Measurements from ENCODE around the gene TMEM74B. TPM values are rescaled to one million over a fixed set of nuclear protein-coding genes. Genes with fewer than 3 reads are reported as not detected.

Gene TMEM74B
- total and polyA plus RNA-seq, 12 donors: 1.5 to 17.5 (median 2.4) TPM

- DNase-seq (no peak), ATAC-seq (peak in 4 of 8 donors; percentile 22 to 53 (median 34))
- H3K36me3 ChIP-seq: no peaks in the 10 kb centered on the region
- H3K27ac ChIP-seq: peak overlapping the region in 6 of 10 donors; percentile 20 to 62 (median 36)
- TF ChIP-seq CTCF (IDR thresholded peaks at IDR 0.05): no peak
- peaks cover 0 to 2% (median 0%) of the 10 kb centered on the region in 7 donors for H3K27me3 ChIP-seq
- 68 to 72% methylated on average over 19 of the region's 19 CpGs for WGBS, 2 donors
- intact Hi-C loops (cut with DNase I): no loop called here
- H3K9me3 ChIP-seq: no peaks in the 10 kb centered on the region
- peaks cover 0 to 34% (median 0%) of the 10 kb centered on the region in 9 donors for H3K4me1 ChIP-seq
- H3K4me3 ChIP-seq: peak overlapping the region in 3 of 10 donors; percentile 7 to 18 (median 14)
Observed at GRCh38 chr20:1206366-1207148, 21.8 kb upstream of the TMEM74B start.

- H3K4me3 ChIP-seq: no peak overlapping the region
- H3K36me3 ChIP-seq: no peaks in the 10 kb centered on the region
- no peaks in the 10 kb centered on the region for H3K9me3 ChIP-seq
- TF ChIP-seq CTCF (IDR thresholded peaks at IDR 0.05): no peak
- WGBS, 2 donors: 94% methylated on average over 8 of the region's 8 CpGs
- intact Hi-C loops (cut with DNase I): loop anchor here in 1 of 10 donors (2.0 kb wide), 1 partner anchor 19 kb away; no protein-coding TSS in a partner anchor
- DNase-seq (no peak), ATAC-seq (no peak)
- peaks cover 0 to 2% (median 0%) of the 10 kb centered on the region in 7 donors for H3K27me3 ChIP-seq
- H3K4me1 ChIP-seq: peaks cover 0 to 34% (median 0%) of the 10 kb centered on the region in 9 donors
- H3K27ac ChIP-seq: peak overlapping the region in 5 of 10 donors; percentile 2 to 55 (median 33)
Observed at GRCh38 chr20:1205802-1206201, 21.0 kb upstream of the TMEM74B start.

- peaks cover 0 to 2% (median 0%) of the 10 kb centered on the region in 7 donors for H3K27me3 ChIP-seq
- no peaks in the 10 kb centered on the region for H3K36me3 ChIP-seq
- intact Hi-C loops (cut with DNase I): loop anchor here in 1 of 10 donors (2.0 kb wide), 1 partner anchor 18 kb away; no protein-coding TSS in a partner anchor
- peaks cover 0 to 34% (median 0%) of the 10 kb centered on the region in 9 donors for H3K4me1 ChIP-seq
- WGBS, 2 donors: 76% methylated on average over 2 of the region's 2 CpGs
- no peak overlapping the region for H3K4me3 ChIP-seq
- H3K27ac ChIP-seq: peak overlapping the region in 5 of 10 donors; percentile 34 to 55 (median 39)
- TF ChIP-seq CTCF (IDR thresholded peaks at IDR 0.05): no peak
- no peaks in the 10 kb centered on the region for H3K9me3 ChIP-seq
- ATAC-seq: peak in 7 of 8 donors; percentile 56 to 80 (median 69)
- DNase-seq: peak; percentile 41 to 62
Observed at GRCh38 chr20:1204576-1204975, 19.8 kb upstream of the TMEM74B start.

GRCh38 chr20:1204113-1204512 is 19.3 kb upstream of the TMEM74B start:
- ATAC-seq (peak in 7 of 8 donors; percentile 13 to 38 (median 27)), DNase-seq (no peak)
- peak overlapping the region in 7 of 10 donors; percentile 16 to 71 (median 39) for H3K27ac ChIP-seq
- H3K36me3 ChIP-seq: no peaks in the 10 kb centered on the region
- TF ChIP-seq CTCF (IDR thresholded peaks at IDR 0.05): no peak
- peaks cover 0 to 34% (median 0%) of the 10 kb centered on the region in 9 donors for H3K4me1 ChIP-seq
- H3K27me3 ChIP-seq: peaks cover 0 to 2% (median 0%) of the 10 kb centered on the region in 7 donors
- WGBS, 2 donors: 43 to 63% methylated on average over 5 of the region's 5 CpGs
- H3K9me3 ChIP-seq: no peaks in the 10 kb centered on the region
- intact Hi-C loops (cut with DNase I): loop anchor here in 1 of 10 donors (2.0 kb wide), 1 partner anchor 17 kb away; no protein-coding TSS in a partner anchor
- H3K4me3 ChIP-seq: no peak overlapping the region
